ENCODE results near the gene AK4.

GRCh38 chr1:65103807-65104206 is 44.2 kb upstream of the AK4 start:
- no peak for TF ChIP-seq TAF1 (IDR thresholded peaks at IDR 0.05; ENCODE audit: borderline replicate concordance, insufficient read depth, low read length)
- no peak for TF ChIP-seq POLR2AphosphoS5 (IDR thresholded peaks at IDR 0.05; ENCODE audit: low read depth, low read length)
- TF ChIP-seq SIN3A (IDR thresholded peaks at IDR 0.05; ENCODE audit: borderline replicate concordance, insufficient read depth, low read length), result no peak

Measured in PFSK-1 (cell line).